H1 (cell line): Measurements from ENCODE around the gene FOXO6. TPM values are rescaled to one million over a fixed set of nuclear protein-coding genes. Genes with fewer than 3 reads are reported as not detected.

Experiments
- CTCF ChIA-PET: fragments of 300-600 bp; sonication (Branson Sonifier 250); formaldehyde crosslinking; loops from one replicate; lab custom pipeline; 2021; ENCODE audit not compliant: partially characterized antibody; lab: Charles Lee
- POLR2A ChIA-PET: fragments of 300-600 bp; sonication (Branson Sonifier 250); formaldehyde crosslinking; loops from one replicate; lab custom pipeline; 2021; ENCODE audit warnings: inconsistent platforms; ENCODE audit not compliant: partially characterized antibody; lab: Charles Lee
- DNase-seq, 2 experiments: peaks; one replicate each; pipeline versions ENCODE4 v3.0.0 to v3.0.0-alpha.2; 2010 to 2022; ENCODE audit warnings: low spot score in 2 of 2, low read depth in 1 of 2, mixed read lengths in 1 of 2
- FAIRE-seq: peaks from 2 replicates; lab custom pipeline; 2011; peaks lifted over from hg19 to GRCh38; lab: Jason Lieb, UNC
- H2AFZ ChIP-seq: 2 replicates; pipeline ENCODE4 v1.8.1; 2012; ENCODE audit warnings: low read length, inconsistent platforms
- H2AK5ac ChIP-seq: 2 replicates; pipeline ENCODE4 v1.6.1; 2013; ENCODE audit warnings: low read depth, low read length
- H2BK120ac ChIP-seq: replicated peaks from 2 replicates; pipeline ENCODE3; 2013; ENCODE audit warnings: low read depth, low read length, inconsistent platforms
- H2BK12ac ChIP-seq: 2 replicates; pipeline ENCODE4 v1.6.1; 2013; ENCODE audit warnings: low read depth, low read length
- H2BK15ac ChIP-seq: 2 replicates; pipeline ENCODE4 v1.6.1; 2013; ENCODE audit warnings: low read length
- H2BK20ac ChIP-seq: 2 replicates; pipeline ENCODE4 v1.6.1; 2013; ENCODE audit warnings: low read length
- H2BK5ac ChIP-seq: 2 replicates; pipeline ENCODE4 v1.6.1; 2013; ENCODE audit warnings: low read depth, low read length
- H3K14ac ChIP-seq: 2 replicates; pipeline ENCODE4 v1.6.1; 2013; ENCODE audit warnings: inconsistent platforms; ENCODE audit not compliant: insufficient read length
- H3K18ac ChIP-seq: 2 replicates; pipeline ENCODE4 v1.6.1; 2013; ENCODE audit warnings: low read length; ENCODE audit errors: extremely low read depth
- H3K23ac ChIP-seq: 2 replicates; pipeline ENCODE4 v1.6.1; 2013; ENCODE audit warnings: inconsistent platforms; ENCODE audit not compliant: insufficient read length
- H3K23me2 ChIP-seq: 2 replicates; pipeline ENCODE4 v1.6.1; 2013; ENCODE audit warnings: low read depth, low read length
- H3K27ac ChIP-seq: 2 replicates; pipeline ENCODE4 v1.6.1; 2011; ENCODE audit warnings: low read depth, low read length, inconsistent platforms
- H3K27me3 ChIP-seq, 4 experiments: replicated peaks in 1 of 4; 1 replicate in 1 of 4; 2 replicates in 3 of 4; pipeline versions ENCODE4 v1.6.1 to v1.8.1; 2011 to 2013; ENCODE audit warnings: low read length in 3 of 4, mild to moderate bottlenecking in 3 of 4, inconsistent platforms in 2 of 4, mixed read lengths in 2 of 4, moderate library complexity in 1 of 4; ENCODE audit not compliant: control insufficient read depth in 3 of 4, insufficient read depth in 3 of 4; ENCODE audit errors: extremely low read depth in 1 of 4
- H3K36me3 ChIP-seq, 4 experiments: 2 replicates each; pipeline versions ENCODE4 v1.6.1 to v1.8.1; 2011 to 2013; ENCODE audit warnings: mild to moderate bottlenecking in 4 of 4, low read length in 3 of 4, moderate library complexity in 2 of 4, control low read depth in 1 of 4, inconsistent platforms in 1 of 4; ENCODE audit not compliant: insufficient read depth in 4 of 4, control insufficient read depth in 2 of 4
- H3K4ac ChIP-seq: replicated peaks from 2 replicates; pipeline ENCODE3; 2013; ENCODE audit warnings: low read length, low read depth, mixed read lengths, inconsistent platforms; ENCODE audit not compliant: insufficient read length
- H3K4me1 ChIP-seq, 4 experiments: replicated peaks in 1 of 4; 1 replicate in 1 of 4; 2 replicates in 3 of 4; pipeline versions ENCODE4 v1.6.1 to v1.8.1; 2011 to 2013; ENCODE audit warnings: low read length in 3 of 4, inconsistent platforms in 2 of 4, mixed read lengths in 1 of 4; ENCODE audit not compliant: insufficient read depth in 4 of 4, control insufficient read depth in 3 of 4
- H3K4me2 ChIP-seq, 2 experiments: 2 replicates each; pipeline versions ENCODE4 v1.6.1 to v1.8.1; 2011 to 2013; ENCODE audit warnings: low read depth in 2 of 2, low read length in 2 of 2, control low read depth in 1 of 2, inconsistent platforms in 1 of 2, mild to moderate bottlenecking in 1 of 2; ENCODE audit not compliant: insufficient read depth in 1 of 2
- H3K4me3 ChIP-seq, 4 experiments: fragments of 200-600, 300-600 bp in 1 of 4; sonication (generic), shearing (Covaris generic), sonication (Bioruptor Twin) in 1 of 4; 2 replicates each; pipeline versions ENCODE4 v1.5.1 to v1.8.1; 2011 to 2016; ENCODE audit warnings: low read length in 4 of 4, low read depth in 3 of 4, control low read depth in 2 of 4, inconsistent platforms in 2 of 4, mild to moderate bottlenecking in 2 of 4, mixed read lengths in 1 of 4, moderate library complexity in 1 of 4; ENCODE audit not compliant: insufficient read depth in 2 of 4; ENCODE audit errors: extremely low read depth in 1 of 4
- H3K56ac ChIP-seq: replicated peaks from 2 replicates; pipeline ENCODE3; 2013; ENCODE audit warnings: low read depth, mild to moderate bottlenecking, mixed read lengths, low read length, inconsistent platforms; ENCODE audit not compliant: insufficient read length
- H3K79me1 ChIP-seq: 2 replicates; pipeline ENCODE4 v1.6.1; 2013; ENCODE audit warnings: low read depth, low read length, control low read depth
- H3K79me2 ChIP-seq, 2 experiments: 2 replicates each; pipeline versions ENCODE4 v1.6.1 to v1.8.1; 2012 to 2013; ENCODE audit warnings: low read length in 2 of 2, mild to moderate bottlenecking in 2 of 2, inconsistent platforms in 1 of 2; ENCODE audit not compliant: insufficient read depth in 2 of 2, control insufficient read depth in 1 of 2
- H3K9ac ChIP-seq, 4 experiments: replicated peaks in 1 of 4; 1 replicate in 1 of 4; 2 replicates in 3 of 4; pipeline versions ENCODE4 v1.6.1 to v1.8.1; 2011 to 2013; ENCODE audit warnings: low read depth in 3 of 4, low read length in 3 of 4, control low read depth in 2 of 4, mild to moderate bottlenecking in 2 of 4, moderate library complexity in 2 of 4, inconsistent platforms in 1 of 4; ENCODE audit errors: extremely low read depth in 1 of 4
- H3K9me3 ChIP-seq, 2 experiments: 2 replicates each; pipeline versions ENCODE4 v1.6.1 to v1.8.1; 2012 to 2013; ENCODE audit warnings: mild to moderate bottlenecking in 2 of 2, moderate library complexity in 2 of 2, control low read depth in 1 of 2, inconsistent platforms in 1 of 2, low read depth in 1 of 2, low read length in 1 of 2, mixed read lengths in 1 of 2; ENCODE audit not compliant: insufficient read depth in 2 of 2
- H4K20me1 ChIP-seq, 2 experiments: replicated peaks in 1 of 2; 2 replicates each; pipeline versions ENCODE3 to v1.8.1; 2011 to 2013; ENCODE audit warnings: inconsistent platforms in 2 of 2, low read length in 2 of 2, mild to moderate bottlenecking in 1 of 2; ENCODE audit not compliant: insufficient read depth in 2 of 2, control insufficient read depth in 1 of 2
- H4K5ac ChIP-seq: 2 replicates; pipeline ENCODE4 v1.6.1; 2013; ENCODE audit warnings: low read length, low read depth, mixed read lengths, inconsistent platforms; ENCODE audit not compliant: insufficient read length
- H4K8ac ChIP-seq: 2 replicates; pipeline ENCODE4 v1.8.0; 2013; ENCODE audit warnings: mild to moderate bottlenecking, moderate library complexity, low read length, inconsistent platforms; ENCODE audit not compliant: insufficient read depth; ENCODE audit errors: extremely low read depth
- H4K91ac ChIP-seq: replicated peaks from 2 replicates; pipeline ENCODE3; 2013; ENCODE audit warnings: low read length, mixed read lengths, inconsistent platforms; ENCODE audit not compliant: insufficient read length
- ATF3 ChIP-seq: IDR thresholded peaks from 2 replicates; pipeline ENCODE4 v1.6.1; 2011; ENCODE audit warnings: low read depth, mild to moderate bottlenecking, low read length; ENCODE audit not compliant: insufficient read depth
- GTF2F1 ChIP-seq: IDR thresholded peaks from 2 replicates; pipeline ENCODE4 v1.6.1; 2012; ENCODE audit warnings: low read depth, low read length, improper control_type of control experiment, borderline replicate concordance
- JUN ChIP-seq: IDR thresholded peaks from 2 replicates; pipeline ENCODE4 v1.6.1; 2011; ENCODE audit warnings: low read depth, mild to moderate bottlenecking, improper control_type of control experiment, low read length
- KDM5A ChIP-seq: fragments of 200-600 bp; IDR thresholded peaks from 2 replicates; pipeline ENCODE4 v1.7.1; 2012; ENCODE audit warnings: mild to moderate bottlenecking, low read length, inconsistent platforms, mixed read lengths
- NRF1 ChIP-seq: IDR thresholded peaks from 2 replicates; pipeline ENCODE4 v1.6.1; 2011; ENCODE audit warnings: mild to moderate bottlenecking, low read depth, low read length, improper control_type of control experiment
- RFX5 ChIP-seq: IDR thresholded peaks from 2 replicates; pipeline ENCODE4 v1.6.1; 2011; ENCODE audit warnings: low read depth, low read length, improper control_type of control experiment, borderline replicate concordance
- TBP ChIP-seq: IDR thresholded peaks from 2 replicates; pipeline ENCODE4 v1.6.1; 2011; ENCODE audit warnings: low read depth, low read length, improper control_type of control experiment
- WGBS, 2 experiments: shearing (Covaris generic) in 1 of 2; methylation state at CpG; one replicate each; pipeline versions ENCODE4 v1.1.6 to v1.1.7; 2013 to 2015; ENCODE audit warnings: low lambda C conversion rate in 2 of 2, mixed read lengths in 2 of 2, inconsistent platforms in 1 of 2, low coverage in 1 of 2, missing lambda C conversion rate in 1 of 2; ENCODE audit not compliant: insufficient replicate concordance in 2 of 2, insufficient coverage in 1 of 2, insufficient read length in 1 of 2; ENCODE audit errors: extremely low coverage in 1 of 2, missing lambda C conversion rate in 1 of 2; 5-methylcytosine and 5-hydroxymethylcytosine counted together
- polyA plus RNA-seq, 7 experiments: library from polyadenylated mRNA; depleted of rRNA in 3 of 7; stranded (reverse) in 5 of 7; unstranded in 2 of 7; fragments of >200 nt in 5 of 7; fragments of 200-250 nt in 2 of 7; gene quantifications; 1 replicate in 5 of 7; 2 replicates in 1 of 7; 4 replicates in 1 of 7; pipeline versions ENCODE4 v1.2.1 to v1.2.3, GENCODE V29; 2011 to 2013; ENCODE audit warnings: missing spikeins in 2 of 7, mixed read lengths in 2 of 7
- total RNA-seq: library from RNA; stranded (reverse); fragmentation: NEBNext Ultra II Directional; extraction: Animal tissue kit (Norgen Biotek cat#: 25700); gene quantifications from 2 replicates; pipeline ENCODE4 v1.2.1, GENCODE V29; 2021

FOXO6 gene
- total and polyA plus RNA-seq, 2 of the 8 experiments (the other 6 are each of a cell fraction or from before 2014, with no cell fraction given): 0.59 to 3.0 TPM

DNA sequence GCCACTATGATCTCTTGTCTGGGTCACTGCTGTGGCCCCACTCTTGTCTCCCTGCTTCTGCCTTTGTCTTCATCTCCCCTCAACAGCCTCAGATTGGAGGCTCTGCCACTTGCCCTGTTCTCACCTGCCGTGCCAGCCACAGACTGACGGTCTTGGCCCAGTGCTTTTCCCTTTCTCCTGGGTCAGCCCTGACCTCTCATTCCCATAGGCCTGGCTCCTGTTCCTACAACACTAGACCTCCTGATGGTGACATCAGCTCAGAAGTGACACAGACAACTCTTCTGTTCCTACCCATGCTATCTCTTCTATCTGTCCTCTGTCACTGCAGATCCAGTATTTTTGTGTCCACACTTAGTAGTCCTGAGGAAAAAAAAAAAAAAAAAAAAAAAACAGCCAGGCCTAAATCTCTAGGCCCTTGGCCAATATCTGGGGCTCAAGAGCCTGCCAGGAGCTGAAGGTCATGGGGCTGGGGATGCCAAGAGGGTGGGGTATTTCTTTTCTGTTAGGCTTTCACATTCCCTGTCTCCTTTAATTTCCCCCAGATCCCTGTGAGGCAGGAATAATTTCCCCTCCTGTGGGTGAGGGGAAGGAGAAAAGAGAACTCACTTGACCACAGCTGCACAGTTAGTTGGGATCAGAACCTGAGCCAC lies 42.0 kb upstream of the FOXO6 start:
- Histone ChIP-seq H3K36me3 (no peaks in the 10 kb centered on the region), H3K14ac (no peak overlapping the region), H2BK12ac (peak overlapping the region; percentile 75; the same call in 1 of the 2 replicates), H4K20me1 (no peaks in the 10 kb centered on the region), H2AK5ac (no peak overlapping the region; the same call in 1 of the 2 replicates), H2BK15ac (no peak overlapping the region), H4K8ac (no peak overlapping the region), H3K27ac (no peak overlapping the region), H2BK5ac (no peak overlapping the region), H3K79me2 (no peaks in the 10 kb centered on the region), H3K4me2 (no peak overlapping the region), H3K9me3 (no peaks in the 10 kb centered on the region), H3K4me1 (peaks cover 5 to 13% (median 9%) of the 10 kb centered on the region in 4 experiments), H3K18ac (no peak overlapping the region), H3K79me1 (no peaks in the 10 kb centered on the region), H2BK120ac (no peak overlapping the region), H3K23me2 (peaks cover 4% of the 10 kb centered on the region; the same call in 1 of the 2 replicates), H2BK20ac (peak overlapping the region; percentile 48; the same call in 1 of the 2 replicates), H3K23ac (no peak overlapping the region), H3K9ac (no peak overlapping the region), H4K91ac (no peak overlapping the region), H4K5ac (no peak overlapping the region), H3K4me3 (no peak overlapping the region), H2AFZ (no peak overlapping the region), H3K27me3 (peaks cover 0 to 2% (median 0%) of the 10 kb centered on the region in 4 experiments; a peak in 2 of 7 replicates), H3K4ac (no peak overlapping the region), H3K56ac (no peak overlapping the region)
- FAIRE-seq (no peak), DNase-seq (peak in 1 of 2 experiments; percentile 34)
- POLR2A ChIA-PET: no interaction called here
- CTCF ChIA-PET: interaction anchor here (1.3 to 17.8 kb wide), 13 partner anchors 12 to 197 kb away, joined by 3 to 420 read pairs (median 5); no protein-coding TSS in a partner anchor
- WGBS, 2 experiments: 77% methylated on average over 2 of the region's 2 CpGs; no CpG with 5 or more reads in 1 of the 2 experiments
- TF ChIP-seq KDM5A: no peak
- TF ChIP-seq ATF3: no peak
- TF ChIP-seq TBP: no peak
- TF ChIP-seq RFX5: no peak
- TF ChIP-seq NRF1: no peak
- no peak for TF ChIP-seq GTF2F1
- TF ChIP-seq JUN: no peak
